CD4-positive, CD25-positive, alpha-beta regulatory T cell (primary cell): ENCODE data around the gene KCNMA1. TPM values are rescaled to one million over a fixed set of nuclear protein-coding genes. Genes with fewer than 3 reads are reported as not detected.

Experiments
- ATAC-seq, 2 donors: fragments of 150-1000 bp; cut with Tn5 transposase; one replicate each; pipeline ENCODE4 v1.10.0; 2021; ENCODE audit warnings: low read depth in 2 of 2, moderate number of reproducible peaks in 2 of 2, moderate library complexity in 1 of 2
- DNase-seq, 3 donors: peaks; one replicate each; pipeline versions ENCODE4 v3.0.0 to v3.0.0-alpha.2; 2012 to 2022; ENCODE audit warnings: mixed read lengths in 1 of 3
- H3K27ac ChIP-seq: one replicate; pipeline ENCODE4 v1.7.0; 2013; ENCODE audit warnings: mild to moderate bottlenecking, low read length; ENCODE audit not compliant: insufficient read depth, poor library complexity, severe bottlenecking
- H3K27me3 ChIP-seq: one replicate; pipeline ENCODE4 v1.7.0; 2013; ENCODE audit warnings: low read length; ENCODE audit not compliant: control insufficient read depth, insufficient read depth
- H3K36me3 ChIP-seq: one replicate; pipeline ENCODE4 v1.7.0; 2013; ENCODE audit warnings: mild to moderate bottlenecking, low read length, moderate library complexity; ENCODE audit not compliant: control insufficient read depth, insufficient read depth
- H3K4me1 ChIP-seq: 2 replicates; pipeline ENCODE4 v1.7.0; 2013; ENCODE audit warnings: mild to moderate bottlenecking, low read length; ENCODE audit not compliant: insufficient read depth, control insufficient read depth, poor library complexity, severe bottlenecking
- H3K4me3 ChIP-seq: one replicate; pipeline ENCODE4 v1.7.0; 2013; ENCODE audit warnings: low read depth, mild to moderate bottlenecking, low read length, moderate library complexity
- H3K9me3 ChIP-seq, 2 experiments: 1 replicate in 1 of 2; 2 replicates in 1 of 2; pipeline ENCODE4 v1.7.0; 2013; ENCODE audit warnings: low read length in 2 of 2, mild to moderate bottlenecking in 1 of 2, moderate library complexity in 1 of 2; ENCODE audit not compliant: control insufficient read depth in 2 of 2
- H3K27ac Mint-ChIP-seq, 3 donors: one replicate each; pipeline ENCODE4 v1.8.0; 2020 to 2022; ENCODE audit warnings: mild to moderate bottlenecking in 3 of 3, mixed read lengths in 3 of 3, moderate library complexity in 2 of 3
- H3K27me3 Mint-ChIP-seq: one replicate; pipeline ENCODE4 v1.8.0; 2022; ENCODE audit warnings: mild to moderate bottlenecking, mixed read lengths
- H3K36me3 Mint-ChIP-seq: one replicate; pipeline ENCODE4 v1.8.0; 2020; ENCODE audit warnings: mixed read lengths
- H3K4me1 Mint-ChIP-seq, 4 donors: one replicate each; pipeline ENCODE4 v1.8.0; 2020 to 2022; ENCODE audit warnings: mixed read lengths in 4 of 4, mild to moderate bottlenecking in 1 of 4
- H3K4me3 Mint-ChIP-seq, 4 donors: one replicate each; pipeline ENCODE4 v1.8.0; 2020 to 2022; ENCODE audit warnings: mild to moderate bottlenecking in 4 of 4, mixed read lengths in 4 of 4, moderate library complexity in 3 of 4
- H3K9me3 Mint-ChIP-seq, 7 donors: one replicate each; pipeline ENCODE4 v1.8.0; 2020 to 2022; ENCODE audit warnings: mixed read lengths in 7 of 7, mild to moderate bottlenecking in 3 of 7, moderate library complexity in 2 of 7
- polyA plus RNA-seq, 4 donors: library from polyadenylated mRNA; unstranded; fragments of 300-500 nt; fragmentation: Illumina TruSeq; gene quantifications; one replicate each; pipeline ENCODE4 v1.2.3, GENCODE V29; 2021
- total RNA-seq: library from RNA; stranded (reverse); gene quantifications from one replicate; pipeline ENCODE4 v1.2.3, GENCODE V29; 2022

Gene KCNMA1
- total and polyA plus RNA-seq, 5 donors from 2014 or later: not detected

- no peaks in the 10 kb centered on the region for H3K27me3 Mint-ChIP-seq
- no peak for DNase-seq
- no peak overlapping the region for H3K4me3 ChIP-seq
- H3K36me3 Mint-ChIP-seq: no peaks in the 10 kb centered on the region
- no peaks in the 10 kb centered on the region for H3K27me3 ChIP-seq
- H3K9me3 Mint-ChIP-seq: peaks cover 0 to 3% (median 2%) of the 10 kb centered on the region in 7 donors
- no peaks in the 10 kb centered on the region for H3K4me1 Mint-ChIP-seq
- no peak overlapping the region for H3K27ac Mint-ChIP-seq
- no peak for ATAC-seq
- H3K36me3 ChIP-seq: no peaks in the 10 kb centered on the region
- no peaks in the 10 kb centered on the region for H3K4me1 ChIP-seq
- H3K9me3 ChIP-seq: no peaks in the 10 kb centered on the region
- no peak overlapping the region for H3K4me3 Mint-ChIP-seq
- H3K27ac ChIP-seq: no peak overlapping the region
Measured at GRCh38 chr10:76864922-76865321, 772.7 kb downstream of the KCNMA1 start.

DNA sequence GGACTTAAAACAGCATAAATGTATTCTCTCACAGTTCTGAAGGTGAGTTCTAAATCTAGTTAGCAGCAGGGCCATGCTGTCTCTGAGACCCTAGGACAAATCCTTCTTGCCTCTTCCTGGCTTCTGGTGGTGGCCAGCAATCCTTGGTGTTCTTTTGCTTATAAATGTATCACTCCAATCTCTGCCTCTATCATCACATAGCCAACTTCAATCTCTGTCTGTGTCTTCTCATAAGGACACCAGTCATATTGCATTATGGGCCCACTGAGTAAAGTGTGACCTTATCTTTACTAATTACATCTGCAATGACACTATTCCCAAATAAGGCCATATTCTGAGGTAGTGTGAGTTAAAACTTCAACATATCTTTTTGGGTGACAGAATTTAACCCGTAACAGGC is 778.9 kb downstream of the KCNMA1 start:
- Mint-ChIP-seq H3K4me1 (no peaks in the 10 kb centered on the region), H3K27ac (no peak overlapping the region), H3K36me3 (no peaks in the 10 kb centered on the region), H3K27me3 (no peaks in the 10 kb centered on the region), H3K9me3 (peaks cover 0 to 7% (median 2%) of the 10 kb centered on the region in 7 donors), H3K4me3 (no peak overlapping the region)
- DNase-seq: no peak
- ATAC-seq: no peak
- Histone ChIP-seq H3K36me3 (no peaks in the 10 kb centered on the region), H3K27me3 (no peaks in the 10 kb centered on the region), H3K4me1 (no peaks in the 10 kb centered on the region), H3K27ac (no peak overlapping the region), H3K4me3 (no peak overlapping the region), H3K9me3 (no peaks in the 10 kb centered on the region)

DNA sequence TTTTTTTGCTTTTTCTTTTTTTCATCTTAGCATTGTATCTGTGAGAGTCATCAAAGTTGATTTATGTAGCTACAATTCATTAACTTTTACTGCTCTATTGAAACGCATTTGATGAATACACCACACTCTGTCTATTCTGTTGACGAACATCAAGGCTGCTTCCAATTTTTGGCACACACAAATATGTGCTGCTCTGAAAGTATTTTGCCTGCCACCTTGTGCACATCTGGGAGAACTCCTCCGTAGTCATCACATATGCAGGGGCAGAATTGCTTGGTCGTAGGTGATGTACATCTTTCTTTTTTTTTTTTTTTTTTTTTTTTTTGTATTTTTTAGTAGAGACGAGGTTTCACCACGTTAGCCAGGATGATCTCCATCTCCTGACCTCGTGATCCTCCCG is 796.8 kb downstream of the KCNMA1 start:
- peaks cover 0 to 1% (median 0%) of the 10 kb centered on the region in 4 donors for H3K4me1 Mint-ChIP-seq

DNA sequence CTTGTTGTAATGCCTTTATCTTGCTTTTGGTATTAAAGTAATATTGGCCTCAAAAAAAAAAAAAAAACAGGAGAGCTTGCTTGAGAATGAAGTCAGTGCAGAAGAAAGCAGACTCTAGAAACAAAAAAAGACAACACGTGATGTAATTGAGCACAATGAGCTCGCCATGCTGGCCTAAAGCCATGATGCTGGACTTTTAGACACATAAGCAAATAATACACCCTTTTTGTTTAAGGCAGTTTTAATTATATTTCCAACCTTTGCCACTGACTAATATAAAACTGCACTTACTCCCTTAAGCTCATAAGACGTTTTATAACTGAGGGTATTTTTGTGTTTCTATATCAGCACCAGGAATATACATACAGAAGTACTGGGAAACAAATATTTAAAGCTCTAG is 798.3 kb downstream of the KCNMA1 start:
- H3K36me3 ChIP-seq: no peaks in the 10 kb centered on the region
- H3K9me3 Mint-ChIP-seq: peaks cover 0 to 7% (median 3%) of the 10 kb centered on the region in 7 donors
- H3K27me3 ChIP-seq: no peaks in the 10 kb centered on the region
- ATAC-seq (no peak), DNase-seq (no peak)
- no peaks in the 10 kb centered on the region for H3K27me3 Mint-ChIP-seq
- H3K4me1 ChIP-seq: no peaks in the 10 kb centered on the region
- no peak overlapping the region for H3K27ac Mint-ChIP-seq
- H3K4me1 Mint-ChIP-seq: no peaks in the 10 kb centered on the region
- no peaks in the 10 kb centered on the region for H3K36me3 Mint-ChIP-seq
- no peak overlapping the region for H3K4me3 Mint-ChIP-seq
- no peak overlapping the region for H3K27ac ChIP-seq
- no peak overlapping the region for H3K4me3 ChIP-seq
- H3K9me3 ChIP-seq: no peaks in the 10 kb centered on the region

More for the DNA sequence above, 796.8 kb downstream of the KCNMA1 start:
- Mint-ChIP-seq H3K27me3 (no peaks in the 10 kb centered on the region), H3K36me3 (no peaks in the 10 kb centered on the region), H3K27ac (no peak overlapping the region), H3K9me3 (peaks cover 0 to 7% (median 4%) of the 10 kb centered on the region in 7 donors), H3K4me3 (no peak overlapping the region)
- no peaks in the 10 kb centered on the region for H3K9me3 ChIP-seq
- no peaks in the 10 kb centered on the region for H3K4me1 ChIP-seq
- H3K27ac ChIP-seq: no peak overlapping the region
- no peak for ATAC-seq
- no peaks in the 10 kb centered on the region for H3K27me3 ChIP-seq
- no peaks in the 10 kb centered on the region for H3K36me3 ChIP-seq
- no peak for DNase-seq
- H3K4me3 ChIP-seq: no peak overlapping the region

- Mint-ChIP-seq H3K4me3 (no peak overlapping the region), H3K9me3 (peaks cover 0 to 11% (median 5%) of the 10 kb centered on the region in 7 donors), H3K27me3 (no peaks in the 10 kb centered on the region), H3K36me3 (no peaks in the 10 kb centered on the region), H3K27ac (no peak overlapping the region), H3K4me1 (no peaks in the 10 kb centered on the region)
- no peak overlapping the region for H3K27ac ChIP-seq
- DNase-seq: no peak
- no peak overlapping the region for H3K4me3 ChIP-seq
- ATAC-seq: no peak
- H3K4me1 ChIP-seq: no peaks in the 10 kb centered on the region
- H3K27me3 ChIP-seq: no peaks in the 10 kb centered on the region
- no peaks in the 10 kb centered on the region for H3K36me3 ChIP-seq
- H3K9me3 ChIP-seq: no peaks in the 10 kb centered on the region
Measured at GRCh38 chr10:76830218-76830617, 807.4 kb downstream of the KCNMA1 start.

- no peak overlapping the region for H3K27ac ChIP-seq
Measured at GRCh38 chr10:76829724-76830123, 807.9 kb downstream of the KCNMA1 start.

More at GRCh38 chr10:76829724-76830123, 807.9 kb downstream of the KCNMA1 start:
- Histone ChIP-seq H3K9me3 (no peaks in the 10 kb centered on the region), H3K4me1 (no peaks in the 10 kb centered on the region), H3K27me3 (no peaks in the 10 kb centered on the region), H3K36me3 (no peaks in the 10 kb centered on the region), H3K4me3 (no peak overlapping the region)
- Mint-ChIP-seq H3K27ac (no peak overlapping the region), H3K4me3 (no peak overlapping the region), H3K36me3 (no peaks in the 10 kb centered on the region), H3K9me3 (peaks cover 0 to 13% (median 5%) of the 10 kb centered on the region in 7 donors), H3K27me3 (no peaks in the 10 kb centered on the region), H3K4me1 (no peaks in the 10 kb centered on the region)
- ATAC-seq (no peak), DNase-seq (no peak)
